Testis (tissue), 2 donors: Measurements from ENCODE around the gene SPEN.

Experiments used
- POLR2A ChIP-seq: fragments of 450-650 bp; IDR thresholded peaks from one replicate; pipeline ENCODE4 v1.6.1; 2017; ENCODE audit warnings: antibody characterized with exemption, mild to moderate bottlenecking, moderate library complexity
- TF ChIP-seq, protein P1 (sequence below), 3 experiments: fragments of 450-650 bp in 2 of 3; fragments of 200-600 bp in 1 of 3; sonication (generic) in 1 of 3; IDR thresholded peaks; one replicate each; pipeline ENCODE4 v1.5.1; 2016 to 2019; ENCODE audit warnings: antibody characterized with exemption in 3 of 3, mild to moderate bottlenecking in 2 of 3, moderate library complexity in 1 of 3

DNA sequence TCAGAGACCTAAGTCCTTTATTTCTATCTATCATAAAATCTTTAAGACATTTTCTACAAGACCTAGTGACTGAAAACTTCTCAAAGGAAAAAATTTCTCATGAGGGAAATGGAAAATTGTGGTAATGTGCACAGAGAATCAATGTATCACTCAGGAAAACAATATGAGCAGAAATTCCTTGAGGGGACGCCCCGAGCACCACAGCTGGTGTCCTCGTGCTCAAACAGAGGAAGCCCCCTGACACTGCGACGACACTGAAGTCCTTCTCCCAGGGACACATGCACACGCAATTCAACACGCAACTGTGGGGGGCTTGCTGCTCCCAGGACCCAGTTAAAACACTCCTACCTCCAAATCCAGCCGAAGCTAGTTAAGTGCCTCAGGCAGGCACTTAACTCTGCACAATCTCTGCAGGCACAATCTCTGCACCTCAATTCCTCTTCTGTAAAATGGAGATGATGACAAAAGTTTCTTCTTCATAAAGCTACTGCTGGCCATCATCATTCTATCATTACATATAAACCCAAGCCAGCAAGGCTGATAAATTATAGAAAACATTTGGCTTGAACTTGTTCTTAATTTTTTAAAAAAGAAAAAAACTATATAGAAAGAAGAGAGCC, 112.4 kb downstream of the SPEN start:
- TF ChIP-seq, protein P1, sequence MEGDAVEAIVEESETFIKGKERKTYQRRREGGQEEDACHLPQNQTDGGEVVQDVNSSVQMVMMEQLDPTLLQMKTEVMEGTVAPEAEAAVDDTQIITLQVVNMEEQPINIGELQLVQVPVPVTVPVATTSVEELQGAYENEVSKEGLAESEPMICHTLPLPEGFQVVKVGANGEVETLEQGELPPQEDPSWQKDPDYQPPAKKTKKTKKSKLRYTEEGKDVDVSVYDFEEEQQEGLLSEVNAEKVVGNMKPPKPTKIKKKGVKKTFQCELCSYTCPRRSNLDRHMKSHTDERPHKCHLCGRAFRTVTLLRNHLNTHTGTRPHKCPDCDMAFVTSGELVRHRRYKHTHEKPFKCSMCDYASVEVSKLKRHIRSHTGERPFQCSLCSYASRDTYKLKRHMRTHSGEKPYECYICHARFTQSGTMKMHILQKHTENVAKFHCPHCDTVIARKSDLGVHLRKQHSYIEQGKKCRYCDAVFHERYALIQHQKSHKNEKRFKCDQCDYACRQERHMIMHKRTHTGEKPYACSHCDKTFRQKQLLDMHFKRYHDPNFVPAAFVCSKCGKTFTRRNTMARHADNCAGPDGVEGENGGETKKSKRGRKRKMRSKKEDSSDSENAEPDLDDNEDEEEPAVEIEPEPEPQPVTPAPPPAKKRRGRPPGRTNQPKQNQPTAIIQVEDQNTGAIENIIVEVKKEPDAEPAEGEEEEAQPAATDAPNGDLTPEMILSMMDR (IDR thresholded peaks at IDR 0.05): no peak
- TF ChIP-seq POLR2A: no peak
